GM21360 (cell line): ENCODE measurements around the gene RGS17.

Experiments
- ATAC-seq: cut with Tn5 transposase; IDR thresholded peaks from one replicate; pipeline ENCODE4 v1.9.1; 2021; ENCODE audit warnings: mild to moderate bottlenecking, moderate library complexity; ENCODE audit not compliant: unreplicated experiment

The RGS17 gene

DNA sequence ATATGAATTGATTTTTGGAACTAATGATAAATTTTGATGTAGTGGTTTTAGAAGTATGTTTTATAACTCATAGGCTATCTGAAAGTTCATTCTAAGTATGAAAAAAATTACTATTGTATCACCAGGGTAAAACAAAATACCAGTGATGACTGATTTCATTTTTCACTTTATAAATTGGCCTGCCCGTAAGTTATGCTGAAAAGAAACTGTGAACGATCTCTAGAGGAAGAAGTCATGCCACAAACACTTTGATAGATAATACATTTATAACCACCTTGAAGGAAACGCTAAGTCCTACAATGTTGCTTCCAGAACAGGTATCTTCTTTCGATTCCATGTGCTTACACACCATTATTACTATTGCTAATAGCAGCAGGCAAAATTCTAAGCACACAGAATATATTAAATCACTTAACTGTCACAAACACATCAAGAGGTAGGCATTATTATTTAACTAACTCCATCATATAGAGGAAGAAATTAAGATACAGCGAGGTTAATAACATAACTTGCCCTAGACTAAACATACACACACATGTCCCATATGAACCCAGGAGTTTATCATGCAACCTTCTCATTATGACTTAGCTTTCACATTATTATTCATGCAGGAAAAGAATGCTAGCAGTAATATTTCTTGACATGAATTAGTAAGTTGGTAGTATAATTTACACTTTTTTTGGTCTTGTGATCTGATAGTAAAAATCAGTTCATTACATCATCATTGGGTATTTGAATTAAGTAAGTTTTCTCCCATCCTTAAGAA, 44.7 kb downstream of the RGS17 start:
- ATAC-seq, result no peak

DNA sequence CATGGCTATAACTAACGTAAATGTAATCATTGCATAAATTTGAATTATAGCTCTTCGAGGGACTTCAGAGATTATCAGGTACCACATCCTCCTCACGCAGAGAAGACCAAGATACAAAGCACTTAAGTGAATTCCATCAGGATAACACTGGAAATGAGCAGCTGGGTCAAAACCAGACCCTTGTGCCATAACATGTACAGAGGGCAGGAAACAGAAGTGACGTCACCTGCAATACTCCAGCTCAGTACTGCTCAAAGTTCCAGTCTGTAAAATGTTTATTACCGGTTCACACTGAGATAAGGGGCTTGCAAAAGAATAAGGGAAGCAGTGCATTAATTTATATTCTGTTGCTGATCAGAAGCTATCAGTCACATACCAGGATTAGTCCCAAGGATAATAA, 45.8 kb downstream of the RGS17 start:
- no peak for ATAC-seq

DNA sequence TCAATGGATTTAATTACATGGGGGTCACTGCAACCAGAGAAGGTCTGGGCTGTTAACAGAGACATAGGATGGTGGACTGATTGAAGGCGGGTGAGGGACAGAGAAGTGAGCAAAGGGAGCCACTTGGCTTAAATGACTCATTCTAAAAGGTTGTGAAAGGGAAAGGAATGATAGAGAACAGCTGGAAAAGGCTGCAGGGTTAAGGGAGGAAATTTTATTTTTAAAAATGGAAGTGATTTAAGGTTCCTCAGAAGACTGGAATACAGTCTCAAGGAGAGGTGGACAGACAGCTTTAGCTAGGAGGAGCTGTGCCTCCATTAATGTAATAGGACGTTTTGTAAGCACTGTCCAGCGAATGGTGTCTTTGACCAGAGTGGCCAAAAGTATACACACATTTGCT, 46.7 kb downstream of the RGS17 start:
- ATAC-seq, result no peak

DNA sequence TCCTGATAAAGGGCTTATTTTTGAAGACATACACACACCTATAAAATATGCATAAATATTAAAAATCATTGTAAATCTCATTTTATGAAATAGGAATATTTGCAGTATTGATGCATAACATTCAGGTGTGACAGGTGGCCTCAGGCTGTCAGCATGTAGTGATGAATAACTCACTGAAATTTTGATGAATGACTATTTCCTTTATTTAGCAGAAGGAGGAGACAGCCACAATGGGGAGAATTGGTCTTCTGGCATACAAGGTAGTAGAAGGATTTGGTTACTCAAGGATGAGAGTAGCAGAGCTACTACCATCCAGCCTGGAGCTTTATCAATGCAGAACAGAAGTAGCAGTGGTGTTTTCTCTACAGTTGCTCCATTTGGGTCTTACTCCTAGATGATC, 47.2 kb downstream of the RGS17 start:
- ATAC-seq, result no peak

DNA sequence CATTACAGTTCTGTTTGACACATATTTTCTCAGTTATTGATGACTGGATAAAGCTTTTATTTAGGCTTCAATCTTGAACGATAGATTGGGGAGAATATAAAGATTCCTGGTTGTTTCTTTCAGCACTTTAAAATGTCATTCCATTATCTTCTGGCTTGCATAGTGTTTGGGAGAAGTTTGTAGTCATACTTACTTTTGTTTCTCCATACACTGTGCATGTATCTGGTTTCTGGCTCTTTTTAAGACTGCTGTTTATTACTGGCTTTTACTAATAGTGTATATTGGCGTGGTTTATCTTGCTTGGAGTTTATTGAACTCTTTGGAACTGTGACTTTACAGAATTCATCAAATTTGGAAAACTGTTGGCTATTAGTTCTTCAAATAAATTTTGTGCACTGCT, 49.2 kb downstream of the RGS17 start:
- ATAC-seq, result no peak

DNA sequence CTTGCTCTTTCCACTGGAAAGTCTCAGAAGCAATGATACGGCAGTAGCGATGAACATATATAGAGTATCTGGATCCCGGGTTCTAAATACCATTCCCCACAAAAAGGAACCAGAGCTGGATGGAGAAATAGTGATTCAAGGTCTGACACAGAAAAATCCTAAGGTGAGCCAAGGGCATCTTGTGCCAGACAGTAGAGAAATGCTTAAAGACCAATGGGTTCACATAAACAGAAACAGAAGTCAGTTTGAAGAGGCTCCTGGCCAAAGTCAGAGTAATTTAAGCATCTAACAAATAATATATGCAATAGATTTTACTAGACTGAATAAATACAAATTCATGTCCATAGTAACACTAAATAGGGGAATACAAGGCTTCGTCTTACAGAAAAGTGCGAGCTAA, 54.7 kb downstream of the RGS17 start:
- no peak for ATAC-seq

DNA sequence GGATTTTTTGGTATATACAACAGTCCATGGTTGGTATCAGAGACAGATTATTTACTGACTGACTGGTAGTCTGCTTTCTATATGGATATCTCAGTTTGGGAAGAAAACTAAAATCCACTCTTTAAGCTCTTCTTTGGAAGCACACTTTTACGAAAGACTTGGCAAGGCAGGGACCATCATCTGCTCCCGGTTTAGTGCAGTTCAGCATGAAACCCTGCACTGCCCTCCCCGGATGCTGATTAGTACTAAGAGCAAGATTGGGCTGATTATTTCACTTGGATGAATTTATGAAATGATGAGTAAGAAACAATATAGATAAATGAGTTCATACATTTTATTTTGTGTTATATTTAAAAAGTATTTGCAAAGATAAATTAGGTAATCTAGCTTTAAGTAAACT, 56.3 kb downstream of the RGS17 start:
- no peak for ATAC-seq

DNA sequence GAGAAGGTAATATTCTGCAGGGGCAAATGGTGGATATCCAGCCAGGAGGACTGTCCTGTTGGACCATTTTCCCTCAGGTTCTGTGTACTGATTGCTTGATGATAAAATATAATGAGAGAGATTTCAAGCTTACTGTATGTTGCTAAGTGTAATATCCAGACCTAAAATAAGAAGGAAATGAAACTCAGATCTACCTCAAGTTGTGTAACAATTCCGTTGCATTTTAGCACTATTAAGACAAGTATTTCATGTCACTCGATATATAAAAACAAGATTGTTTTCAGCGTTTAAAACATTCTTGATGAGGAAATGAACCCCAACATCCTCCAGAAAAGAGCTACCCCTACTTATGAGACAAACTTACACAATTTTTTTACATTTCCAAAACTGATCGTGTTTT, 57.2 kb downstream of the RGS17 start:
- ATAC-seq, result no peak

DNA sequence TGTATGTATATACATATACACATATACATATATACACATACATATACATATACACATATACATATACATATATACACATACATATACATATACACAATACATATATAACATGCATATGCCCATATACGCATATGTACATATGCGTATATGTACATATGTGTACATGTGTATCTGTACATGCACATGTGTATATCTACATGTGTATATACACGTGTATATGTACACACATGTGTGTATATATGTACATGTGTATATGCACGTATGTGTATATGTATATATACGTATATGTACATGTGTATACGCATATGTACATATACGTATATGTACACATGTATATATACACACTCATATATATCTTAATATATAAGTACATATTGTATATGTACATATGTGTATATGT, 60.3 kb downstream of the RGS17 start:
- ATAC-seq, result no peak

DNA sequence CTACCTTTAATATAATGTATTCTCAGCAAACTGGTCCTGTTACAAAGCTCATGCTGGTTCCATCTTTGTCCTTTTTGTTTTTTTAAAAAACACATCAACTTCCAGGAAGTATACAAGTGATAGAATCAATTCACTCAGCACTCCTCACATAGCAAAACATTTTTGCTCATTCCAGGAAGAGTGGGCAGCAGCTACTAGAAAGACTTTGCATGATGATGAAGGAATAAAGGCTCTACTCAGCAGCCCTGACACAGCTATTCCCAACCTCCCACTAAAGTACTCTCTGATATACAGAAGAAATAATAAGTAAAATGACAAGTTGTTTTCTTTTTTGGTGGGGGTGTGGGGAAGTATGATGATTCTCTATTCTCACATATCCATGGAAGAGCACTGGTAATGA, 61.2 kb downstream of the RGS17 start:
- ATAC-seq, result no peak

DNA sequence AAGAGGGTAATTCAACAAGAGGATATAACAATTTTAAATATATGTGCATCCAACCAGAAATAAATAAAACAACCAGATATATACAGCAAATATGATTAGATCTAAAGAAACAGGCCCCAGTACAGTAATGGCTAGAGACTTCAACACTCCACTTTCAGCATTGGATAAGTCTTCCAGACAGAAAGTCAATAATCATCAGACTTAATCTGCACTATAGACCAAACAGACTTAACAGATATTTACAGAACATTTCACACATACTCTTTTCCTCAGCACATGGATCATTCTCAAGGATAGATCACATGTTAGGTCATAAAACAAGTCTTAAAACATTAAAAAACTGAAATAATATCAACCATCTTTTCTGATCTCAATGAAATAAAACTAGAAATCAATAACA, 65.9 kb downstream of the RGS17 start:
- ATAC-seq, result no peak

DNA sequence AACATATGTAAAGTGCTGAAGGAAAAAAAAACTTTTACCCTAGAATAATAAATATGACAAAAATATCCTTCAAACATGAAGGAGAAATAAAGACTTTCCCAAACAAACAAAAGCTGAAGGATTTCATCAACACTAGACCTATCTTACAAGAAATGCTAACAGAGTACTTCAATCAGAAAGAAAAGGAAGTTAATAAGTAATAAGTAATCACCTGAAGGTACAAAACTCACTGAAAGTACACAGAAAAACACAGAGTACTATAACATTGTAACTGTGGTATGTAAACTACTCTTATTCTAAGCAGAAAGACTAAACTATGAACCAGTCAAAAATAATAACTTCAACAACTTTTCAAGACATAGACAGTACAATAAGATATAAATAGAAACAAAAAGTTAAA, 67.1 kb downstream of the RGS17 start:
- no peak for ATAC-seq

DNA sequence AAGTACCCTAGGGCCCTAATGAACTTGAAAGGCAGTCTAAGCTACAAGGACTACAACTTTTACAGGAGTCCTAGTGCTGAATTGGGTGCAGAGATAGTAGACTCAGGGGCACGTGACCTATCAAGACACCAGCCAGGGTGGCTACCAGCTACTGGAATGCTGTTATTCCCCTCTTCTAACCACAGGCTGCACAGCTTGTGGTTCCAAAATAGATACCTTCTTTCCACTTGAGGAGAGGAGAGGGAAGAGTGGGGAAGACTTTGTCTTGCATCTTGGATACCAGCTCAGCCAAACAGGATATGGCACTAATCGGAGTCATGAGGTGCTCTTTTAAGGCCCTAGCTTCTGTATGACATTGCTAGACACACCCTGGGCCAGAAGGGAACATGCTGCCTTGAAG, 68.6 kb downstream of the RGS17 start:
- ATAC-seq, result no peak

DNA sequence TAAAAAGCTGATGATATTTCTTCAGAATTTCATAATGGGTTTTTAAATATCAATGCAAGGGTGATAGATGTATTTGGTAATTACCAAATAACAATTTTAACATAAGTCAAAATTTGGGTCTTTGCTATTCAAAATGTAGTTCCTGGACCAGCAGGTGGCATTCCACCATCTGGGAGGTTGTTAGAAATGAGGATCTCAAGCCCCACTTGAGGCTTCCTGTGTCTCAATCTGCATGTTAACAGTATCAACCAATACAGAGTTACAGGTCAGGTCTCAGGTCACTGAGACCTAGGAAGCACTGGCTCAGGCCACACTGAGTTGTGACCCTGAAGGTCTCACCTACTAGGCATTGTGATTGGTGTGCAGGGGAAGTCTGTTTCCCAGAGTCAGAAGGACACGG, 71.3 kb downstream of the RGS17 start:
- ATAC-seq, result peak; percentile 59

DNA sequence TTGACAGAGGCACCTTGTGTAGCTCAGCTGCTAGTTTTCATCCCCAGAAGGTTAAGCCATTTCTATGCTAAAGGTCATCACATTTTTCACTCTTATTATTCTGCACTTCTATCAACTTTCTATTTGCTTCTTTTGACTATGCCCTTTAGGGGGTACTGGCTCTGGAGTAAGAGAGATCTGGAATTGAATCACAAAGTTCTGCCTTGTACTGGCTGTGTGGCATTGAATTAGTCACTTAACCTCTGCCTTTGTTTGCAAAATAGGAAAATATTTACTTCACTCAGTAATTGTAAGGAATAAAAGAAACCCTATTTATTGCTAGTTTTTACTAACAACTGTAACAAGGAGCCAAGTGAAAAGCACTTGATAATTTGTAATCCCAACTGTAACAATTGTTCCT, 71.8 kb downstream of the RGS17 start:
- ATAC-seq, result no peak

DNA sequence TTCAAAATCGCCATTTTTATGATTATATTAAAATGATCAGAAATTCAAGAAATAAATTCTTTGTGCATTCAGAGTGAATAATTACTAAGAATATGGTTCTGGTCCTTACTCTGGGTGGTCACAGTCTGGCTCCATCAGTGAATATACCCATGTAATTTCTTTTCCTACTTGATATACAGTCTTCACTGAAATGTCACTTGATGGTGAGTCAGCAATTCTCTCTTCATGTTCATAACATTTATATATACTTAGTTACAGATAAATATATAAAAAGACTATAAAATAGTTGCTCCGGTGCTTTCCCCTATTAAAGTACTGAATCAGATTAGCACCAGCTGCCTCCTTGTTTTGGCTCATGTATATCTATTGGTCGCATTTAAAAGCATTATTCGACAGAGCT, 72.2 kb downstream of the RGS17 start:
- no peak for ATAC-seq

DNA sequence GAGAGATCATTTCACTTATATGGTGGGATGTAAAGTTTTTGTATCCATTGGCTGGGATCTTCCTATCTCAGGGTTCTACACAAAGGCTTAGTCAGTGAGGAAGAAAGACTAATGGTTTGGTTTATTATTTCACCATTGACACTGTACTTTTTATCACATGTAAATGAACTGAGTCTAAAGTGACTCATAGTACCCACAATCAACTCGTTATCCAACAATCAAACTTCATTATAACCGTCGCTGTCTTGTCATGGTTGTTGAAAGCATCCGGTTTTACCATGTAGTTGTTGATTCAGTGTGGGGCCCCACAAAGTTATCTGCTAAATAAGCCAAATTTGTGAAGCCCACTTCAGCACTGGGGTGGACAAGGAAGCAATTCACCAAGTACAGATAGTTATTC, 72.8 kb downstream of the RGS17 start:
- no peak for ATAC-seq

DNA sequence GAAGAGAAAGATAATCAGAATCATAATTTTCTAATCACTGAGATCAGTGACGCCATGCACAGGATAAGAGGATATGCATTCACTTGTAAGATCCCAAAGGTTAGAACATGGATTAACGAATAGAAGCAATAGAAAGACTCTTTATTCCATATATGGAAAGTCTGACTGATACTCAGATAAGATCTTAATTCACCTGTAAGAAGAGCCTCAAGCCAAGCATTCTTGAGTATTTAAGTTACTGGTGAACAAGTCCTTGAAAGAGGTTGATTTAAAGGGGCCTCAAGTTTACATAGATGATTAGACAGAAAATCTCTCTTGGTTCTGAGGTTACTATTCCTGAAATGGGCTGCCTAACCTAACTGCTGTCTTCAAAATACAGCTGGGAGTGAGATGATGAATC, 74.8 kb downstream of the RGS17 start:
- ATAC-seq, result no peak

DNA sequence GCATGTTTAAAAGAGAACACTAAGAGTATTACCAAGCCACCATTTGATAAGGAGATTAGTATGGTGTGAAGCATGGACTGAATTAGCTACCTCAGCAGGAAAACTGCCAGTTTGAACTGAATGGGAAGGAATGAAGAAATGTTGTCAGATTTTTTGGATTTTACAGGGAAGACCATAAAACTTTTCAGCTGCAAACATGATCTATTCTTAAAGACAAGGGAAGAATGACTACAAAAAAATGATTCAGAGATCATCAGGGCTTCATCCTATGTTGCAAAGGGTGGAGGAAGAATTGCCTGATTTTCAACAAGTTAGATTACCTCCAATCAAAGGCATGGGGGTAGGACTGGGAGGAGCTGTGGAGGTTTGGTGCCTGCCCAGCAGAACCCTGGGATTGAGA, 79.3 kb downstream of the RGS17 start:
- ATAC-seq, result no peak

DNA sequence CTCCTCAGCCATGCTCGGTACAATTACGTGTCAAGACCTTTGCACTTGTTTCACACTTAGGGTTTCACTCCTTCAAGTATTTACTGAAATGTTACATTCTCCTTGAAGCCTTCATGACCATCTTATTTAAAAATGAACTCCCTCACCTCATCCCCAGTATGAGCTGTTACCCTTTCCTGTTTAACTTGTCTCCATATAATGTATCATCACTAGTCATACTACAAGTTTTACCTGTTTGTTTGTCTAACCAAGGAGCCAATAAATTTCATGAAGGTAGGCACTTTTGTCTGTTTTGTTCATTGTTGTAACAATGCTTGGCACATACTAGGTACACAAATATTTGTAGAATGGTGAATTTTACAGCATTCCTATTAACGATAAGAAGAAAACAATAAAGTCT, 82.5 kb downstream of the RGS17 start:
- no peak for ATAC-seq

DNA sequence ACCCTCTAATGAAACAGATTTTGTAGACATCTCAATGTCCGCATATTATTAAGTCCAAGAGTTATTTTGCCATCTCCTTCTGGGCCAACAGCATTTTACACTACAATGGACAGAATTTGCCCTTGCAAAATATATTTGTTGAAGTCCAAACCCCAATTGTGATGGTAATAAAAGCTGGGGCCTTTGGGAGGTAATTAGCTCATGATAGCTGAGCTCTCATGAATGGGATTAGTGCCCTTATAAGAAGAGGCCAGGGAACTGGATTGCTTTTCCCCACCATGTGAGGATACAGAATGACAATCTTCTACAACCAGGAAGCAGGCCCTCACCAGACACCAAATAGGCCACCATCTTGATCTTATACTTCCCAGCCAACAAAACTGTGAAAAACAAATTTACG, 83.7 kb downstream of the RGS17 start:
- no peak for ATAC-seq

DNA sequence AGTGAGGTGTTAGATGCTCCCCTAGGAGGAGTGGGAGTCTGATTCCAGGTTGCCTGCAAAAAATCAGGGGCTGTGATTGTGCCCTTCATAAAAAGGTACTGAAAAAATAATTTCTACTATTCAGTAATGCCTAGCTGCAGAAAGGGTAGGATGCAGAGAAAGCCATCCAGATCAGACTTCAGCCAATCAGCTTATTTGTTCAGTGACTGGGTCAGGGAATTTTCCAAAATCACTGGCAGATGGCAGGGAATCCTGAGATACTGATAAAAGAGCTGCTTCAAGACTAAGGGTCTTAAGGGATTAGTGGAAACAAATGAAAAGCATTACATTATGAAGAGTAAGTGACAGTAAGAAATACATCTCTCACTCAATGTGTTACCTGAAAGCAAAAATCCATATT, 85.8 kb downstream of the RGS17 start:
- no peak for ATAC-seq

DNA sequence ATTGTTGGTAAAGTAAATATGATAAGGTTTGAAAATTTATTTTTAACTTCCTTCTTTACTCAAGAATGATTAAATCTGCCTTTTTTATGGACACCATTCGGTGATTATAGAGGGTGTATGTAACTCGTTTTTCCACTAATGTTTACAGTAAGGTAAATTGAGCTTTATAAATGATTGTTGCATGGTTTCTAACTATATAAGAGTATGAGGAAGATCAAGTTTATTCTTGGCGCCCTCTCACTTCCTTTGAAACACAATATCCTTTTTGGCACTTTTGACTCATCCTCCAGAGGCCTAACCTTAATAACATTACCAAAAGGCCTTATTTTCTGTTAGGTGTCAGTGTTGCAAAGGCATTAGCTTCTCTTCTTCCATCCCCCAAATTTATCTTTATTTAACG, 86.8 kb downstream of the RGS17 start:
- ATAC-seq, result no peak
